ENCODE data around the gene CTNNBIP1. TPM values are rescaled to one million over a fixed set of nuclear protein-coding genes. Genes with fewer than 3 reads are reported as not detected.

The CTNNBIP1 gene
- total RNA-seq, 2 donors from 2014 or later: 65.0 to 69.5 TPM

GRCh38 chr1:9872430-9873165, 37.5 kb downstream of the CTNNBIP1 start:
- H3K27me3 Mint-ChIP-seq (ENCODE audit: insufficient read depth): no peaks in the 10 kb centered on the region
- peaks cover 15% of the 10 kb centered on the region for H3K36me3 Mint-ChIP-seq (ENCODE audit: low read depth)
- peaks cover 13% of the 10 kb centered on the region for H3K36me3 ChIP-seq (ENCODE audit: control insufficient read depth, insufficient read depth, low read length)
- H3K27ac Mint-ChIP-seq: no peak overlapping the region
- DNase-seq: no peak
- H3K27me3 ChIP-seq (ENCODE audit: control insufficient read depth, insufficient read depth, low read length, poor library complexity, severe bottlenecking): no peaks in the 10 kb centered on the region
- H3K4me1 ChIP-seq (ENCODE audit: control insufficient read depth, insufficient read depth, low read length): peaks cover 11% of the 10 kb centered on the region
- no peak overlapping the region for H3K4me3 ChIP-seq (ENCODE audit: low read length)
- peaks cover 8% of the 10 kb centered on the region for H3K4me1 Mint-ChIP-seq
- WGBS, 2 experiments (ENCODE audit: insufficient coverage in 1 of 2, insufficient read length in 1 of 2): 86 to 88% methylated on average over 5 to 11 of the region's 11 CpGs
- no peak overlapping the region for H3K27ac ChIP-seq (ENCODE audit: low read depth, low read length)
- no peak overlapping the region for H3K4me3 Mint-ChIP-seq
- no peaks in the 10 kb centered on the region for H3K9me3 Mint-ChIP-seq
- H3K9me3 ChIP-seq (ENCODE audit: control insufficient read depth, low read length): no peaks in the 10 kb centered on the region
- H3K9ac ChIP-seq (ENCODE audit: extremely low read depth, low read length, poor library complexity, severe bottlenecking): no peak overlapping the region
- no peak for TF ChIP-seq CTCF (conservative IDR thresholded peaks at IDR 0.05)

- Mint-ChIP-seq H3K4me3 (no peak overlapping the region), H3K36me3 (ENCODE audit: low read depth) (peaks cover 15% of the 10 kb centered on the region), H3K27ac (no peak overlapping the region), H3K4me1 (peaks cover 8% of the 10 kb centered on the region), H3K9me3 (no peaks in the 10 kb centered on the region), H3K27me3 (ENCODE audit: insufficient read depth) (no peaks in the 10 kb centered on the region)
- no peak for TF ChIP-seq CTCF (conservative IDR thresholded peaks at IDR 0.05)
- peak; percentile 61 for DNase-seq
- H3K9me3 ChIP-seq (ENCODE audit: control insufficient read depth, low read length): no peaks in the 10 kb centered on the region
- no peak overlapping the region for H3K4me3 ChIP-seq (ENCODE audit: low read length)
- WGBS, 2 experiments (ENCODE audit: insufficient coverage in 1 of 2, insufficient read length in 1 of 2): 82 to 88% methylated on average over 15 to 20 of the region's 20 CpGs
- H3K4me1 ChIP-seq (ENCODE audit: control insufficient read depth, insufficient read depth, low read length): peaks cover 11% of the 10 kb centered on the region
- H3K27me3 ChIP-seq (ENCODE audit: control insufficient read depth, insufficient read depth, low read length, poor library complexity, severe bottlenecking): no peaks in the 10 kb centered on the region
- H3K27ac ChIP-seq (ENCODE audit: low read depth, low read length): no peak overlapping the region
- H3K36me3 ChIP-seq (ENCODE audit: control insufficient read depth, insufficient read depth, low read length): peaks cover 13% of the 10 kb centered on the region
- no peak overlapping the region for H3K9ac ChIP-seq (ENCODE audit: extremely low read depth, low read length, poor library complexity, severe bottlenecking)
Measured at GRCh38 chr1:9871707-9872425, 38.2 kb downstream of the CTNNBIP1 start.

GRCh38 chr1:9871021-9871420, 39.0 kb downstream of the CTNNBIP1 start:
- Mint-ChIP-seq H3K27ac (no peak overlapping the region), H3K4me3 (no peak overlapping the region), H3K4me1 (peaks cover 8% of the 10 kb centered on the region), H3K36me3 (ENCODE audit: low read depth) (peaks cover 17% of the 10 kb centered on the region), H3K27me3 (ENCODE audit: insufficient read depth) (no peaks in the 10 kb centered on the region), H3K9me3 (no peaks in the 10 kb centered on the region)
- H3K36me3 ChIP-seq (ENCODE audit: control insufficient read depth, insufficient read depth, low read length): peaks cover 13% of the 10 kb centered on the region
- peaks cover 11% of the 10 kb centered on the region for H3K4me1 ChIP-seq (ENCODE audit: control insufficient read depth, insufficient read depth, low read length)
- no peaks in the 10 kb centered on the region for H3K27me3 ChIP-seq (ENCODE audit: control insufficient read depth, insufficient read depth, low read length, poor library complexity, severe bottlenecking)
- no peak overlapping the region for H3K4me3 ChIP-seq (ENCODE audit: low read length)
- WGBS, 2 experiments (ENCODE audit: insufficient coverage in 1 of 2, insufficient read length in 1 of 2): 95 to 96% methylated on average over 7 to 9 of the region's 9 CpGs
- no peak overlapping the region for H3K27ac ChIP-seq (ENCODE audit: low read depth, low read length)
- DNase-seq: no peak
- TF ChIP-seq CTCF (conservative IDR thresholded peaks at IDR 0.05): no peak
- no peaks in the 10 kb centered on the region for H3K9me3 ChIP-seq (ENCODE audit: control insufficient read depth, low read length)
- no peak overlapping the region for H3K9ac ChIP-seq (ENCODE audit: extremely low read depth, low read length, poor library complexity, severe bottlenecking)

Data from endodermal cell (in vitro differentiated cells).